CD4-positive, alpha-beta T cell (primary cell): ENCODE data around the gene EDRF1. TPM values are rescaled to one million over a fixed set of nuclear protein-coding genes. Genes with fewer than 3 reads are reported as not detected.
A peak's percentile ranks its signal among the peaks of the same experiment; 100 is the strongest.

Experiments
- ATAC-seq: fragments of 200-7000 bp; cut with Tn5 transposase; one replicate; pipeline ENCODE4 v1.10.0; 2022; ENCODE audit warnings: mild to moderate bottlenecking; ENCODE audit not compliant: poor library complexity
- CTCF ChIA-PET: fragments of 350-600 bp; sonication (Branson Sonifier 250); formaldehyde crosslinking; loops from one replicate; lab custom pipeline; 2021; ENCODE audit warnings: antibody characterized with exemption, inconsistent platforms; lab: Charles Lee
- POLR2A ChIA-PET: fragments of 350-600 bp; sonication (Branson Sonifier 250); formaldehyde crosslinking; loops from one replicate; lab custom pipeline; 2021; ENCODE audit warnings: antibody characterized with exemption, inconsistent platforms; lab: Charles Lee
- DNase-seq, 14 experiments: peaks; one replicate each; pipeline ENCODE4 v3.0.0-alpha.2; 2013 to 2020; ENCODE audit warnings: mixed read lengths in 2 of 14
- H3K27ac ChIP-seq, 2 donors: one replicate each; pipeline versions ENCODE4 v1.5.1 to v1.7.0; 2013; ENCODE audit warnings: low read length in 2 of 2, low read depth in 1 of 2, mild to moderate bottlenecking in 1 of 2
- H3K27me3 ChIP-seq, 2 experiments: 1 replicate in 1 of 2; 2 replicates in 1 of 2; pipeline versions ENCODE4 v1.6.1 to v1.7.0; 2013; ENCODE audit warnings: low read length in 2 of 2, control low read depth in 1 of 2, mild to moderate bottlenecking in 1 of 2, moderate library complexity in 1 of 2; ENCODE audit not compliant: insufficient read depth in 2 of 2, control insufficient read depth in 1 of 2
- H3K36me3 ChIP-seq: one replicate; pipeline ENCODE4 v1.6.1; 2013; ENCODE audit warnings: low read length, control low read depth; ENCODE audit not compliant: insufficient read depth
- H3K4me1 ChIP-seq: one replicate; pipeline ENCODE4 v1.6.1; 2013; ENCODE audit warnings: low read length, control low read depth; ENCODE audit not compliant: insufficient read depth
- H3K4me3 ChIP-seq: one replicate; pipeline ENCODE4 v1.5.1; 2013; ENCODE audit warnings: mild to moderate bottlenecking, low read length, moderate library complexity
- H3K9me3 ChIP-seq, 2 experiments: 1 replicate in 1 of 2; 2 replicates in 1 of 2; pipeline versions ENCODE4 v1.6.1 to v1.7.0; 2013; ENCODE audit warnings: low read length in 2 of 2, mild to moderate bottlenecking in 2 of 2, control low read depth in 1 of 2, moderate library complexity in 1 of 2; ENCODE audit not compliant: control insufficient read depth in 1 of 2, insufficient read depth in 1 of 2
- H3K27ac Mint-ChIP-seq: one replicate; pipeline ENCODE4 v1.8.0; 2020; ENCODE audit warnings: mixed read lengths
- H3K27me3 Mint-ChIP-seq: one replicate; pipeline ENCODE4 v1.8.0; 2021; ENCODE audit warnings: mixed read lengths
- H3K36me3 Mint-ChIP-seq: one replicate; pipeline ENCODE4 v1.8.0; 2021; ENCODE audit warnings: low read depth, mixed read lengths
- H3K4me1 Mint-ChIP-seq: one replicate; pipeline ENCODE4 v1.8.0; 2021; ENCODE audit warnings: low read depth, mixed read lengths
- H3K4me3 Mint-ChIP-seq: one replicate; pipeline ENCODE4 v1.8.0; 2020; ENCODE audit warnings: mild to moderate bottlenecking, mixed read lengths
- H3K9me3 Mint-ChIP-seq: one replicate; pipeline ENCODE4 v1.8.0; 2020; ENCODE audit warnings: mixed read lengths
- intact Hi-C, 2 experiments: fragments of 100-400 bp; cut with DNase I in 1 of 2; cut with micrococcal nuclease in 1 of 2; formaldehyde crosslinking; loops; one replicate each; pipeline versions ENCODE4 v1.15.1 to v1.9.0; 2023 to 2025; cut with DNase I, micrococcal nuclease
- total RNA-seq, 174 experiments: library from RNA in 2 of 174; stranded (reverse) in 2 of 174; gene quantifications; one replicate each; pipeline ENCODE4 v1.2.3 and lab custom pipeline; 2021 to 2026
- TF ChIP-seq, protein P1 (sequence below): fragments of 200-600 bp; IDR thresholded peaks from one replicate; pipeline ENCODE4 v1.8.0; 2022; ENCODE audit warnings: antibody characterized with exemption, mild to moderate bottlenecking

The EDRF1 gene
- total RNA-seq, 2 experiments from 2014 or later = 39.0 to 39.8 TPM

DNA sequence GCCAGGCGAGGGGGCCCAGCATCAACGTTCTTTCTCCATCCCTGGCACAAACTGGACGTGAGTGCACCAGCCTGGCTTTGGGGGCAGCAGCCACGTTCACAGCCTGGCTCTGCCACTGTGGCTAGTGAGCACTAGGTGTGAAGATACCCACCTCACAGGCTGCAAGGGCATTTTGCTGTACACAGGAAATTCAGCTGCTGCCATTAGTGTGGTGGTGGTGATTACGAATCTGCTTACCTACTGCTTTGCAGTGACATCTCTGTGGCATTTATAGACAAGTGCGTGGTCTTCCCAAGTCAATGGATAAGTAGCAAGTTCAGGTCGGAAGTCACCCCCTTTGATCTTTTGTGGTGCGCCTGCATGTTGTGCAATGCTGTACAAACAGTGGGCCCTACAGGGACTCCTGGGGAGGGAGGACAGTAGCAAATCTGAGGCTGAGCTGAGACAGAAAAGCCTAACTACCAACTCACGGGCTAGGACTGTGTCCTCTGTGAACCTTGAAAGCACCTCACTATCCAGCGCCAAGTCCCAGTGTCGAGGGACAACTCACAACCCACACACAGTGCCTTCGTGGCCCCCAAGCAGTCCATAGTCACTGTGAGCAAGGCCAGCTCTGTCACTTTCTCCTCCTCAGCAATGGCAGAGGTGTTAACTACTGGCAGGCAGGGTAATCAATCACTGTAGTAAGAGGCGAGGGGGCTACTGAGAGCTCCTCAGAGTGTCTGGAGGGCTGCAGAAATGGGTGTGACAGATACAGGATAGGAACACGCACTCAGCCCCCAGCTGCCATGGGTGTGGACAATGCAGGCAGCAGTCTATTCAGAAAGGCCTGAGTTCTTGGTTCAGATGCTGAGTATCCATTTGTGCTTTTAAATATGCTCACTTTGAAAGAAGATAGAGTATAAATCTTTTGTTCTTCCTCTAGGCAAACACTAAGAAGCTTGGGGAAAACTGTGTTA is 73.1 kb downstream of the EDRF1 start:
- Histone ChIP-seq H3K36me3 (peaks cover 35% of the 10 kb centered on the region), H3K27ac (no peak overlapping the region), H3K4me3 (no peak overlapping the region), H3K9me3 (no peaks in the 10 kb centered on the region), H3K4me1 (peaks cover 13% of the 10 kb centered on the region), H3K27me3 (no peaks in the 10 kb centered on the region)
- H3K9me3 Mint-ChIP-seq = no peaks in the 10 kb centered on the region
- no peaks in the 10 kb centered on the region for H3K27me3 Mint-ChIP-seq
- peaks cover 12% of the 10 kb centered on the region for H3K4me1 Mint-ChIP-seq
- intact Hi-C loops = no loop called here
- H3K27ac Mint-ChIP-seq = no peak overlapping the region
- ChIA-PET CTCF (no interaction called here), POLR2A (no interaction called here)
- DNase-seq (peak in 1 of 14 experiments; percentile 18), ATAC-seq (no peak)
- TF ChIP-seq, protein P1, sequence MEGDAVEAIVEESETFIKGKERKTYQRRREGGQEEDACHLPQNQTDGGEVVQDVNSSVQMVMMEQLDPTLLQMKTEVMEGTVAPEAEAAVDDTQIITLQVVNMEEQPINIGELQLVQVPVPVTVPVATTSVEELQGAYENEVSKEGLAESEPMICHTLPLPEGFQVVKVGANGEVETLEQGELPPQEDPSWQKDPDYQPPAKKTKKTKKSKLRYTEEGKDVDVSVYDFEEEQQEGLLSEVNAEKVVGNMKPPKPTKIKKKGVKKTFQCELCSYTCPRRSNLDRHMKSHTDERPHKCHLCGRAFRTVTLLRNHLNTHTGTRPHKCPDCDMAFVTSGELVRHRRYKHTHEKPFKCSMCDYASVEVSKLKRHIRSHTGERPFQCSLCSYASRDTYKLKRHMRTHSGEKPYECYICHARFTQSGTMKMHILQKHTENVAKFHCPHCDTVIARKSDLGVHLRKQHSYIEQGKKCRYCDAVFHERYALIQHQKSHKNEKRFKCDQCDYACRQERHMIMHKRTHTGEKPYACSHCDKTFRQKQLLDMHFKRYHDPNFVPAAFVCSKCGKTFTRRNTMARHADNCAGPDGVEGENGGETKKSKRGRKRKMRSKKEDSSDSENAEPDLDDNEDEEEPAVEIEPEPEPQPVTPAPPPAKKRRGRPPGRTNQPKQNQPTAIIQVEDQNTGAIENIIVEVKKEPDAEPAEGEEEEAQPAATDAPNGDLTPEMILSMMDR = no peak
- no peak overlapping the region for H3K4me3 Mint-ChIP-seq
- H3K36me3 Mint-ChIP-seq = peaks cover 71% of the 10 kb centered on the region

DNA sequence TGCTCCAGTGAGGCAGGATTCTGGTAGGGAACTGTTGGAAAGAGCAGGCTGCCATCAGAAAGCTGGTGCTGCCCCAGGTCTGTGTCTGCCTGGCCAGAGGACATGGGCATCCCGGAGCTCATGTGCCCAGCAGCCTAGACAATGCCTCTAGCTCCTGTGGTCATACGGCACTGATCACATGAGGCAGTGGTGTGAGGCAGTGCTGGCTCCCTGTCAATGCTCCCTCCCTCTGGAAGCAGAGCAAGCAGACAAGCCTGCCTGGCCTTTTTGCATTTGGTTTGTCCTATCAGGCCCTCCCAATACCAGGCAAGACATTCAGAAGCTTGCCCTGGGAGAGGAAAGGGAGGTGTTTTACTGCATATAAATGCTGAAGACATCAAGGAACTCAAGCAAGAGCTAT is 75.6 kb downstream of the EDRF1 start:
- Histone ChIP-seq H3K4me1 (no peaks in the 10 kb centered on the region), H3K27ac (no peak overlapping the region), H3K36me3 (peaks cover 43% of the 10 kb centered on the region), H3K9me3 (no peaks in the 10 kb centered on the region), H3K4me3 (no peak overlapping the region), H3K27me3 (no peaks in the 10 kb centered on the region)
- ChIA-PET CTCF (no interaction called here), POLR2A (no interaction called here)
- DNase-seq = no peak
- H3K27ac Mint-ChIP-seq = no peak overlapping the region
- no peaks in the 10 kb centered on the region for H3K9me3 Mint-ChIP-seq
- H3K36me3 Mint-ChIP-seq = peaks cover 77% of the 10 kb centered on the region
- no peaks in the 10 kb centered on the region for H3K27me3 Mint-ChIP-seq
- intact Hi-C loops = no loop called here
- TF ChIP-seq, protein P1 = no peak
- H3K4me3 Mint-ChIP-seq = no peak overlapping the region
- no peak for ATAC-seq
- no peaks in the 10 kb centered on the region for H3K4me1 Mint-ChIP-seq

DNA sequence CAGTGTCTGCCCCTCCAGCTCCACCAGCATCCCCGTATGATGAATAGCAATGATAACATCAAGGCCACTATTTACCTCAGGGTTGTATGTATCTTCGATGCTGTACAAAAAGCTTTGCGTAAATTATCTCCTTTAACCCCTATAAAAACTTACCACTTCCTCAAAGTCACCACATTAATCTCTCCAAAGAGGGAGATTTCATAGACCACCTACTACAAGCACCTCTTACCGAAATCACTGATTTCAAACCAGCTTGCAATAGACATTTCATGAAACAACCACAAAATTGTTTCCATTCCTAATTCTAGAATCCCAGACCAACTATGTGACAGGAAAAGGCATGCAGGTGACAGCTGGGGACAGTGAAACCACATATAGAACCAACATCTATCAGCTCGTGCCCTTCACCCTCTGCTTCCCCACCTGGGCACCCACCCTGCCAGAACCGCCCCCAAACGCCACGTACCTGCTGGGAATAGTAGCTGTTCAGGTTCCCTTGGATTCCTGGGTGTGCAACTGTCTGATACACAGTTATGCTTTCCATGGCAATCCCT is 76.2 kb downstream of the EDRF1 start:
- DNase-seq (no peak), ATAC-seq (no peak)
- Histone ChIP-seq H3K9me3 (no peaks in the 10 kb centered on the region), H3K4me3 (no peak overlapping the region), H3K27me3 (no peaks in the 10 kb centered on the region), H3K4me1 (no peaks in the 10 kb centered on the region), H3K27ac (no peak overlapping the region), H3K36me3 (peaks cover 44% of the 10 kb centered on the region)
- POLR2A ChIA-PET = no interaction called here
- H3K27me3 Mint-ChIP-seq = no peaks in the 10 kb centered on the region
- TF ChIP-seq, protein P1 = no peak
- H3K36me3 Mint-ChIP-seq = peaks cover 79% of the 10 kb centered on the region
- CTCF ChIA-PET = no interaction called here
- intact Hi-C loops = no loop called here
- H3K9me3 Mint-ChIP-seq = no peaks in the 10 kb centered on the region
- H3K4me3 Mint-ChIP-seq = no peak overlapping the region
- no peaks in the 10 kb centered on the region for H3K4me1 Mint-ChIP-seq
- H3K27ac Mint-ChIP-seq = no peak overlapping the region
